Mammary epithelial cell (primary cell): ENCODE data around the gene ENTREP1.

Experiments used
- EZH2 ChIP-seq: IDR thresholded peaks from 2 replicates; pipeline ENCODE4 v1.6.1; 2012; ENCODE audit warnings: low read length, inconsistent platforms, borderline replicate concordance
- TF ChIP-seq, protein P1 (sequence below), 2 donors: IDR thresholded peaks in 1 of 2; conservative IDR thresholded peaks in 1 of 2; 2 replicates each; pipeline ENCODE4 v1.5.1; 2011 to 2012; ENCODE audit warnings: inconsistent platforms in 2 of 2, low read length in 2 of 2, mild to moderate bottlenecking in 2 of 2, control low read depth in 1 of 2, low read depth in 1 of 2; ENCODE audit not compliant: insufficient read depth in 1 of 2; ENCODE audit errors: extremely low read depth in 1 of 2

DNA sequence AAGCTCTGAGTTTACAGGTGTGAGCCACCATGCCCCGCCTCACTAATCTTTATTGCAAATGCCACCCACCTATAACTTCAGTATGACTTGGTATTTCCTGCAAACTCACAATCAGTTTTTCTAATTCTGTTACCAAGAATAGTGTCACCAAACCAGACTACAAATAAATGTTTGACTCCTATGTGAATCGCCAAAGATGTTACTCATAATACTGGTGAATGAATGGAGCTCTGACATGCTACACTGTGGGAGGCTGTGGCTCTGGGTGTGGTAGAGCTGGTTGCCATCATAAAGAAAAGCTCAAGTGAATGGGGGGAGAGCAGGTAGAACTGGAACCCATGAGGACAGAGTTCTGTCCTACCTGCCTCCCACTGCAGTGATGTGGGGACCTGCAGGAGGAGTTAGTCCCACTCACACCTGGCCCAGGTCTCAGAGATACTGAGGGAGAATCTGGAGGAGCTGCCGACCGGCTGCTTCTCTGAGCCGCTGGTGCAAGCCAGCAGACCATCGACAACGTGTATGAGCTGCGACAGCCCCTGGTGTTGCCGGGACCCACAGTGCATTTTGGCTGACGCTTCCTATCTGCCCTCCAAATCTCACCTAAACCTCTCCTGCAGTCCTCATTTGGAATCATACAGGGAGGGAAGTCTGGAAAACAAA is 95.7 kb downstream of the ENTREP1 start:
- TF ChIP-seq, protein P1, sequence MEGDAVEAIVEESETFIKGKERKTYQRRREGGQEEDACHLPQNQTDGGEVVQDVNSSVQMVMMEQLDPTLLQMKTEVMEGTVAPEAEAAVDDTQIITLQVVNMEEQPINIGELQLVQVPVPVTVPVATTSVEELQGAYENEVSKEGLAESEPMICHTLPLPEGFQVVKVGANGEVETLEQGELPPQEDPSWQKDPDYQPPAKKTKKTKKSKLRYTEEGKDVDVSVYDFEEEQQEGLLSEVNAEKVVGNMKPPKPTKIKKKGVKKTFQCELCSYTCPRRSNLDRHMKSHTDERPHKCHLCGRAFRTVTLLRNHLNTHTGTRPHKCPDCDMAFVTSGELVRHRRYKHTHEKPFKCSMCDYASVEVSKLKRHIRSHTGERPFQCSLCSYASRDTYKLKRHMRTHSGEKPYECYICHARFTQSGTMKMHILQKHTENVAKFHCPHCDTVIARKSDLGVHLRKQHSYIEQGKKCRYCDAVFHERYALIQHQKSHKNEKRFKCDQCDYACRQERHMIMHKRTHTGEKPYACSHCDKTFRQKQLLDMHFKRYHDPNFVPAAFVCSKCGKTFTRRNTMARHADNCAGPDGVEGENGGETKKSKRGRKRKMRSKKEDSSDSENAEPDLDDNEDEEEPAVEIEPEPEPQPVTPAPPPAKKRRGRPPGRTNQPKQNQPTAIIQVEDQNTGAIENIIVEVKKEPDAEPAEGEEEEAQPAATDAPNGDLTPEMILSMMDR (conservative IDR thresholded peaks at IDR 0.05 in 1 of 2, IDR thresholded peaks at IDR 0.05 in 1 of 2; ENCODE audit: extremely low read depth in 1 of 2, insufficient read depth in 1 of 2, low read depth in 1 of 2, low read length in 2 of 2): no peak
- no peak for TF ChIP-seq EZH2
